Testis (tissue), 2 donors: ENCODE results near the gene TLR4.

ENCODE experiments used
- CTCF ChIP-seq, 3 experiments: fragments of 450-650 bp in 2 of 3; fragments of 200-600 bp in 1 of 3; sonication (generic) in 1 of 3; IDR thresholded peaks; one replicate each; pipeline ENCODE4 v1.5.1; 2016 to 2019; ENCODE audit warnings: antibody characterized with exemption in 3 of 3, mild to moderate bottlenecking in 2 of 3, moderate library complexity in 1 of 3
- POLR2A ChIP-seq: fragments of 450-650 bp; IDR thresholded peaks from one replicate; pipeline ENCODE4 v1.6.1; 2017; ENCODE audit warnings: antibody characterized with exemption, mild to moderate bottlenecking, moderate library complexity

- TF ChIP-seq CTCF (IDR thresholded peaks at IDR 0.05) = no peak
- no peak for TF ChIP-seq POLR2A
Observed at GRCh38 chr9:117747386-117747970, 43.3 kb downstream of the TLR4 start.
